B cell (primary cell): ENCODE data around the gene ADAMTS13. TPM values are rescaled to one million over a fixed set of nuclear protein-coding genes. Genes with fewer than 3 reads are reported as not detected.

Experiments used
- ATAC-seq: fragments of 200-7000 bp; cut with Tn5 transposase; one replicate; pipeline ENCODE4 v1.10.0; 2021; ENCODE audit warnings: low read depth, mild to moderate bottlenecking, moderate number of reproducible peaks, moderate library complexity
- CTCF ChIA-PET: fragments of 350-600 bp; sonication (Branson Sonifier 250); formaldehyde crosslinking; loops from one replicate; lab custom pipeline; 2021; ENCODE audit warnings: antibody characterized with exemption, inconsistent platforms; lab: Charles Lee
- POLR2A ChIA-PET: fragments of 350-600 bp; sonication (Branson Sonifier 250); formaldehyde crosslinking; loops from one replicate; lab custom pipeline; 2021; ENCODE audit warnings: antibody characterized with exemption; lab: Charles Lee
- DNase-seq: peaks from one replicate; pipeline ENCODE4 v3.0.0; 2013
- H2AFZ ChIP-seq: 2 replicates; pipeline ENCODE4 v1.6.1; 2012; ENCODE audit warnings: mild to moderate bottlenecking, low read depth, low read length; ENCODE audit not compliant: insufficient read depth, poor library complexity, severe bottlenecking
- H3K27ac ChIP-seq, 2 donors: 1 replicate in 1 of 2; 2 replicates in 1 of 2; pipeline ENCODE4 v1.5.1; 2012 to 2013; ENCODE audit warnings: low read length in 2 of 2, mild to moderate bottlenecking in 2 of 2, moderate library complexity in 1 of 2
- H3K27me3 ChIP-seq, 4 experiments: fragments of 200-600 bp in 1 of 4; sonication (generic) in 1 of 4; replicated peaks in 1 of 4; 1 replicate in 2 of 4; 2 replicates in 2 of 4; pipeline versions ENCODE4 v1.6.1 to v1.7.0; 2013 to 2016; ENCODE audit warnings: low read length in 3 of 4, mild to moderate bottlenecking in 2 of 4, mixed read lengths in 1 of 4, moderate library complexity in 1 of 4; ENCODE audit not compliant: insufficient read depth in 4 of 4, control insufficient read depth in 3 of 4; ENCODE audit errors: control extremely low read depth in 1 of 4
- H3K36me3 ChIP-seq, 2 experiments: replicated peaks in 1 of 2; 1 replicate in 1 of 2; 2 replicates in 1 of 2; pipeline versions ENCODE4 v1.6.1 to v1.7.1; 2013; ENCODE audit warnings: low read length in 1 of 2; ENCODE audit not compliant: insufficient read depth in 2 of 2, control insufficient read depth in 1 of 2; ENCODE audit errors: control extremely low read depth in 1 of 2, extremely low read depth in 1 of 2
- H3K4me1 ChIP-seq, 2 donors: fragments of 200-600 bp in 1 of 2; sonication (generic) in 1 of 2; 1 replicate in 1 of 2; 2 replicates in 1 of 2; pipeline versions ENCODE4 v1.5.1 to v1.6.1; 2013 to 2017; ENCODE audit warnings: low read length in 2 of 2; ENCODE audit not compliant: control insufficient read depth in 2 of 2, insufficient read depth in 2 of 2
- H3K4me2 ChIP-seq: replicated peaks from 2 replicates; pipeline ENCODE3; 2012; ENCODE audit warnings: mild to moderate bottlenecking, low read depth, low read length; ENCODE audit not compliant: poor library complexity, severe bottlenecking
- H3K4me3 ChIP-seq, 5 experiments: fragments of 200-600 bp in 1 of 5; sonication (generic) in 1 of 5; 1 replicate in 3 of 5; 2 replicates in 2 of 5; pipeline versions ENCODE4 v1.5.1 to v1.7.0; 2011 to 2016; ENCODE audit warnings: low read length in 4 of 5, mild to moderate bottlenecking in 4 of 5, low read depth in 2 of 5, control low read depth in 1 of 5, moderate library complexity in 1 of 5; ENCODE audit not compliant: insufficient read depth in 1 of 5; ENCODE audit errors: control extremely low read depth in 1 of 5, extremely low read depth in 1 of 5
- H3K79me2 ChIP-seq: fragments of 200-600 bp; sonication (generic); one replicate; pipeline ENCODE4 v1.6.0; 2016; ENCODE audit warnings: low read length; ENCODE audit not compliant: control insufficient read depth, insufficient read depth
- H3K9ac ChIP-seq: fragments of 200-600 bp; sonication (generic); 2 replicates; pipeline ENCODE4 v1.6.1; 2017; ENCODE audit warnings: mild to moderate bottlenecking, low read length, moderate library complexity
- H3K9me3 ChIP-seq, 3 donors: one replicate each; pipeline versions ENCODE4 v1.6.1 to v1.7.1; 2013; ENCODE audit warnings: low read length in 2 of 3; ENCODE audit not compliant: control insufficient read depth in 2 of 3, insufficient read depth in 1 of 3; ENCODE audit errors: control extremely low read depth in 1 of 3
- H4K20me1 ChIP-seq: 2 replicates; pipeline ENCODE4 v1.6.0; 2012; ENCODE audit warnings: mild to moderate bottlenecking, low read length; ENCODE audit not compliant: insufficient read depth, control insufficient read depth, poor library complexity, severe bottlenecking
- H3K27ac Mint-ChIP-seq: one replicate; pipeline ENCODE4 v1.8.0; 2021; ENCODE audit warnings: mixed read lengths
- H3K27me3 Mint-ChIP-seq: one replicate; pipeline ENCODE4 v1.8.0; 2021; ENCODE audit warnings: mixed read lengths
- H3K4me1 Mint-ChIP-seq: one replicate; pipeline ENCODE4 v1.8.0; 2021; ENCODE audit warnings: mixed read lengths
- H3K4me3 Mint-ChIP-seq: one replicate; pipeline ENCODE4 v1.8.0; 2021; ENCODE audit warnings: mixed read lengths
- H3K9me3 Mint-ChIP-seq: one replicate; pipeline ENCODE4 v1.8.0; 2022; ENCODE audit warnings: mixed read lengths; ENCODE audit not compliant: insufficient read depth
- CTCF ChIP-seq: fragments of 200-600 bp; IDR thresholded peaks from one replicate; pipeline ENCODE4 v1.8.0; 2022; ENCODE audit warnings: antibody characterized with exemption, mild to moderate bottlenecking
- EZH2 ChIP-seq: IDR thresholded peaks from 2 replicates; pipeline ENCODE4 v1.6.1; 2012; ENCODE audit warnings: borderline replicate concordance, low read depth, mild to moderate bottlenecking, moderate library complexity, low read length; ENCODE audit not compliant: insufficient read depth, poor library complexity, severe bottlenecking
- WGBS: methylation state at CpG from one replicate; pipeline ENCODE4 v1.1.5; 2013; ENCODE audit warnings: missing lambda C conversion rate; ENCODE audit not compliant: insufficient coverage; 5-methylcytosine and 5-hydroxymethylcytosine counted together
- intact Hi-C: fragments of 100-400 bp; cut with micrococcal nuclease; formaldehyde crosslinking; loops from one replicate; pipeline ENCODE4 v1.10.0; 2022
- polyA plus RNA-seq: library from polyadenylated mRNA; depleted of rRNA; stranded (reverse); fragments of >200 nt; gene quantifications from 2 replicates; pipeline ENCODE4 v1.2.3, GENCODE V29; 2012
- total RNA-seq, 2 donors: library from RNA; stranded (reverse); fragments of 120-200 nt in 1 of 2; gene quantifications; 1 replicate in 1 of 2; 2 replicates in 1 of 2; pipeline versions ENCODE4 v1.2.3 to v1.2.4, GENCODE V29; 2013 to 2022

Gene ADAMTS13
- total and polyA plus RNA-seq, 2 donors (not counting 1 experiment from before 2014, with no cell fraction given) = 2.5 to 5.7 TPM

- intact Hi-C loops = no loop called here
- 90% methylated on average over 1 of the region's 1 CpG for WGBS
- Mint-ChIP-seq H3K27me3 (peaks cover 25% of the 10 kb centered on the region), H3K4me1 (no peaks in the 10 kb centered on the region), H3K27ac (no peak overlapping the region), H3K4me3 (no peak overlapping the region), H3K9me3 (peaks cover 11% of the 10 kb centered on the region)
- H2AFZ ChIP-seq = no peak overlapping the region
- H4K20me1 ChIP-seq = no peaks in the 10 kb centered on the region
- TF ChIP-seq CTCF (no peak), EZH2 (no peak)
- DNase-seq (no peak), ATAC-seq (no peak)
- ChIA-PET POLR2A (no interaction called here), CTCF (no interaction called here)
- no peak overlapping the region for H3K4me3 ChIP-seq
- no peaks in the 10 kb centered on the region for H3K4me1 ChIP-seq
- no peaks in the 10 kb centered on the region for H3K36me3 ChIP-seq
- H3K9ac ChIP-seq = no peak overlapping the region
- H3K79me2 ChIP-seq = no peaks in the 10 kb centered on the region
- no peak overlapping the region for H3K4me2 ChIP-seq
- H3K27ac ChIP-seq = no peak overlapping the region
- H3K9me3 ChIP-seq = peaks cover 5 to 15% (median 10%) of the 10 kb centered on the region in 3 donors
- peaks cover 0 to 12% (median 0%) of the 10 kb centered on the region in 4 experiments for H3K27me3 ChIP-seq
These were observed 79.9 kb downstream of the ADAMTS13 start for GRCh38 chr9:133502112-133502511.

GRCh38 chr9:133505186-133505830 lies 83.1 kb downstream of the ADAMTS13 start:
- Histone ChIP-seq H3K4me1 (peaks cover 0 to 4% of the 10 kb centered on the region in 2 donors), H3K36me3 (no peaks in the 10 kb centered on the region), H3K9ac (no peak overlapping the region), H3K4me2 (no peak overlapping the region), H3K79me2 (no peaks in the 10 kb centered on the region), H2AFZ (no peak overlapping the region), H3K27me3 (peaks cover 0 to 18% (median 1%) of the 10 kb centered on the region in 4 experiments), H4K20me1 (no peaks in the 10 kb centered on the region), H3K9me3 (peaks cover 5 to 15% (median 10%) of the 10 kb centered on the region in 3 donors), H3K4me3 (no peak overlapping the region), H3K27ac (no peak overlapping the region)
- TF ChIP-seq EZH2 (no peak), CTCF (no peak)
- Mint-ChIP-seq H3K4me1 (no peaks in the 10 kb centered on the region), H3K9me3 (peaks cover 11% of the 10 kb centered on the region), H3K4me3 (no peak overlapping the region), H3K27ac (no peak overlapping the region), H3K27me3 (peaks cover 24% of the 10 kb centered on the region)
- POLR2A ChIA-PET = no interaction called here
- intact Hi-C loops = no loop called here
- ATAC-seq (no peak), DNase-seq (no peak)
- 92% methylated on average over 12 of the region's 13 CpGs for WGBS
- CTCF ChIA-PET = no interaction called here
